HG02973 (cell line): Measurements from ENCODE around the gene HOXC11.

Experiments
- ATAC-seq: cut with Tn5 transposase; IDR thresholded peaks from one replicate; pipeline ENCODE4 v1.9.1; 2021; ENCODE audit warnings: moderate library complexity; ENCODE audit not compliant: unreplicated experiment

The HOXC11 gene

GRCh38 chr12:54019091-54019811 is 46.3 kb downstream of the HOXC11 start:
- no peak for ATAC-seq

- ATAC-seq = no peak
These were observed 47.1 kb downstream of the HOXC11 start for GRCh38 chr12:54019924-54020590.

- ATAC-seq = no peak
These were observed 47.9 kb downstream of the HOXC11 start for GRCh38 chr12:54020591-54021405.

GRCh38 chr12:54021432-54022013 is 48.6 kb downstream of the HOXC11 start:
- ATAC-seq = no peak

GRCh38 chr12:54022960-54023884 is 50.3 kb downstream of the HOXC11 start:
- no peak for ATAC-seq

GRCh38 chr12:54024127-54024526 is 51.2 kb downstream of the HOXC11 start:
- no peak for ATAC-seq

- ATAC-seq = no peak
These were observed 51.8 kb downstream of the HOXC11 start for GRCh38 chr12:54024581-54025305.

- ATAC-seq = no peak
These were observed 52.8 kb downstream of the HOXC11 start for GRCh38 chr12:54025499-54026405.

- ATAC-seq = no peak
These were observed 53.9 kb downstream of the HOXC11 start for GRCh38 chr12:54026640-54027441.
